Frontal cortex (tissue), 4 donors: ENCODE results near the gene SLC2A10. TPM values are rescaled to one million over a fixed set of nuclear protein-coding genes. Genes with fewer than 3 reads are reported as not detected.

Source experiments
- DNase-seq, 2 donors: peaks; one replicate each; pipeline ENCODE4 v3.0.0; 2012; ENCODE audit warnings: low spot score in 2 of 2
- FAIRE-seq: peaks from 2 replicates; lab custom pipeline; 2012; peaks lifted over from hg19 to GRCh38; lab: Jason Lieb, UNC
- total RNA-seq: library from RNA; depleted of rRNA; stranded (reverse); fragments of >200 nt; gene quantifications from one replicate; pipeline ENCODE4 v1.2.3, GENCODE V29; 2014
- donor health status: control.
- donor health status: control.
- donor health status: control.

SLC2A10 gene
- total RNA-seq, 1 donor from 2014 or later, result 3.7 TPM

DNA sequence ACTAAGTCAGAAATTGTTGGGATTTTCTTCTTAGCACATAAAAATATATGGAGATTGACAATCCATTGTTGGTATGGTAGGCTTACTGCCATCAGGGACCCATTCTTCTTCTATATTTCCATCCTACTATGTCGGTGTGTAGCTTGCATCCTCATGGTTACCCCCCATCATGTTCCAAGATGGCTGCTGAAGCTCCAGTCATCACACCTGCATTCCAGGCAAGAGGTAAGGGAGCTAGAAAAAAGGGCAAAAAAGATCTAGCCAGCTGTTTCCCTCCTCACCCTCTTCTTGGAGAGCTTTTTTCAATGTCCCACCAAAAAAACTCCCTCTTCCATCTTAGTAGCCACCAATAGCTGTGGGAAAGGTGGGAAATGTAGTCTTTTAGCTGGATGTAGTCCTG lies 13.6 kb downstream of the SLC2A10 start:
- no peak for DNase-seq
- no peak for FAIRE-seq

DNA sequence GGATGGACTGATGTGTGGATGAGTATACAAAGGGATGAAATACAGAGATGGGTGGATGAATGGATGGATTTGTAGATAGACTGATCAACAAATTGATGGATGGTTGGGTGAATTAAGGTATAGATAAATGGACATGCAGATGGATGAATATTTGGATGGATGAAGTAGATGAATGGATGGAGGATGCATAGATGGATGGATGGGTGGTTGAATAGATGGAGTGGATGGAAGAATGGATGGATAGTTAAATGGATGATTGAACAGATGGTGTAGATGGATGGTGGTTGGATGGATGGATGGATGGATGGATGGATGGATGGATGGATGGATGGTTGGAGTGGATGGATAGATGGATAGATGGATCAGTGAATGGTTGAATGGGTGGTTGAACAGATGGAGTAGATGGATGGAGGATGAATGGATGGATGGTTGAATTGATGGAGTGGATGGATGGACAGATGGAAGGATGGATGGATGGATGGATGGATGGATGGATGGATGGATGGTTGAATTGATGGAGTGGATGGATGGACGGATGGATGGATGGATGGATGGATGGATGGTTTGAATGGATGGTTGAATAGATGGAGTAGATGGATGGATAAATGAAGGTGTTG lies 15.0 kb downstream of the SLC2A10 start:
- FAIRE-seq (no peak), DNase-seq (no peak)

DNA sequence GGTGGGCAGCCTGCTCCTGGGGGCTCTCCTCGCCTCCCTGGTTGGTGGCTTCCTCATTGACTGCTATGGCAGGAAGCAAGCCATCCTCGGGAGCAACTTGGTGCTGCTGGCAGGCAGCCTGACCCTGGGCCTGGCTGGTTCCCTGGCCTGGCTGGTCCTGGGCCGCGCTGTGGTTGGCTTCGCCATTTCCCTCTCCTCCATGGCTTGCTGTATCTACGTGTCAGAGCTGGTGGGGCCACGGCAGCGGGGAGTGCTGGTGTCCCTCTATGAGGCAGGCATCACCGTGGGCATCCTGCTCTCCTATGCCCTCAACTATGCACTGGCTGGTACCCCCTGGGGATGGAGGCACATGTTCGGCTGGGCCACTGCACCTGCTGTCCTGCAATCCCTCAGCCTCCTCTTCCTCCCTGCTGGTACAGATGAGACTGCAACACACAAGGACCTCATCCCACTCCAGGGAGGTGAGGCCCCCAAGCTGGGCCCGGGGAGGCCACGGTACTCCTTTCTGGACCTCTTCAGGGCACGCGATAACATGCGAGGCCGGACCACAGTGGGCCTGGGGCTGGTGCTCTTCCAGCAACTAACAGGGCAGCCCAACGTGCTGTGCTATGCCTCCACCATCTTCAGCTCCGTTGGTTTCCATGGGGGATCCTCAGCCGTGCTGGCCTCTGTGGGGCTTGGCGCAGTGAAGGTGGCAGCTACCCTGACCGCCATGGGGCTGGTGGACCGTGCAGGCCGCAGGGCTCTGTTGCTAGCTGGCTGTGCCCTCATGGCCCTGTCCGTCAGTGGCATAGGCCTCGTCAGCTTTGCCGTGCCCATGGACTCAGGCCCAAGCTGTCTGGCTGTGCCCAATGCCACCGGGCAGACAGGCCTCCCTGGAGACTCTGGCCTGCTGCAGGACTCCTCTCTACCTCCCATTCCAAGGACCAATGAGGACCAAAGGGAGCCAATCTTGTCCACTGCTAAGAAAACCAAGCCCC lies 16.0 kb downstream of the SLC2A10 start:
- DNase-seq, result no peak
- FAIRE-seq, result no peak

DNA sequence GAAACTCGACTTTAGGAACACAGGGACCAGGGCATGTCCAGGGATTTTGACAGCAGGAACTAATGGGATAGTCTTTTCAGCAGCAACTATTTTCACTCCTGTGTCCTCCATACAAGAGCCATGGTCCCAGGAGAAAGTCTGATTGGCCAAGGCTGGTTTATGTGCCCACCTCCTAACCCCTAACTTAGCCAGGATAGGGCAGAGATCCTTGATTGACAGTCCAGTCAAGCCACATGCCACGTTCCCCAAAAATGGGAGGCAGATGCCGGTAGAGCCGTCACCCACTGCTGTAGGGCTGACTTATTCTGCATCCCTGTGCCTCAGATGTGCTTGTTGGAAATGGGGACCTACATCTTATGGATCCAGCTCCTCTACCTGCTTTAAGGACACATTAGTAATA lies 22.3 kb downstream of the SLC2A10 start:
- FAIRE-seq (no peak), DNase-seq (no peak)

DNA sequence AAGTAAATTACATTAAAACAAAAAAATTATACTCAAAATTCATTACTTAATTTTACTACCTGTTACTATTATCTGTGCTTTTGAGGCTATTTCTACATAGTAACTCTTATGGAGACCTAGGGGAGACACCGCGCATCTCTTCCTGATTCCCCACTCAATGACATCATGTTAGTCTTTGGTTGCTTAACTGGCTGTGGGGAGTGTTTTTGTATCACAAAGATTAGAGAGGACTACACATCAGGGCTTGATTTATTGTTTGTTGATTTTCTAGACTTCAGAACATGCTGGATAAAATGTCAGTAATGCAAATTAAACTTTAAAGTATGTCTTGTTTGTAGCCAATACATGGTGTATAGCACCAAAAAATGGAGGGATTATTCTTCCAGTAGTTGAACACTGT lies 26.0 kb downstream of the SLC2A10 start:
- no peak for FAIRE-seq

DNA sequence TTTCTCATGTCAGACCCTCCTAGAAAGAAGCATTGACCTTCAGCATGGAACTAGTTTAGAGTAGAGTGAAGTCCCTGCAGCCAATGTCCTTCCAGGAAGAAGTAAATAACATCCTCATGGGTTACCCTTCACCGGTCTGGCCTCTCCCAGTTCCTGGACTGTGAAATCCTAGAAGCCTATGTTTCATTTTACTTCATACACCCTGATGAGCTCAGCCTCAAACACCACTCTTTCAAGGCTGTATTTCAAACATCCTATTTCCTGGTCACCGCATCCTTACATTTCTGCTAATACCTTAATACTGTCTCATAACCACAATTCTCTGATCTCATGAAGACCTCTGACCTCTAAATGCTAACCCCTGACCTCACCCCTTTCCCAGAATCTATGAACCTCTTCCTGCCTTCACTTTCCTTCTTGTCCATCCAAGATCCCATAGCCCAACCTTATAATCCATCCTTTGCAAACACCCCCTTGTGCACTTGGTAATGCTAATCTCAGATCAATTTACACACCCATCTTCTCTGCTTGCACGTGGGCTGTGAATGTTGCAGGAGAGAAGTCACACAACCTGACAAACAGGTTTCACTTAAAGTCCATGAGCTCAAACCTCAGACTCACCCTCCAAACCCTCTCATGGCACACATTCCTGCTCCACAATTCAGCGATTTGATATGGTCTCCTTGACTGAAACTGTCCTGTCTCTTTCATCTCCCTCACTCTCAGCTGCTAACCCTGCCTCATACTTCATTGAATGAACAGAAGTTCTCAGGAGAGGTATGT lies 30.2 kb downstream of the SLC2A10 start:
- DNase-seq (no peak), FAIRE-seq (no peak)

More for the DNA sequence above, 26.0 kb downstream of the SLC2A10 start:
- DNase-seq, result no peak

DNA sequence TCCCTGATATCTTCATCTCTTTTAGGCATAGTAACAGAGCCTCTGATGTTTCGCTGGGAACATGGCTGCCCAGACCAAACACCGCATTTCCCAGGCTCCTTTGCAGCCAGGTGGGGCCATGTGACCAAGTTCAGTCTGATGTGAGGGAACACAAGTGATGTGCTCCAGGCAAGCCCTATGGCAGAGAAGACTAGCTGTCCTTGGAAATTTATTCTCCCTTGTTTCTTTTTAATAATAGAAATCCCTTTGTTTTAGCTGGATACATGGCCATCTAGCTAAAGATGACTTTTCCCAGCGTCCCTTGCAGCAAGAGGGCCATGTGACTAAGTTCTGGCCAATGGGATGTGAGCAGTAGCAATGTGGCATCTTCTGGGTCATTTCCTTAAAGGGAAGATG lies 30.8 kb downstream of the SLC2A10 start:
- FAIRE-seq (no peak), DNase-seq (no peak)

DNA sequence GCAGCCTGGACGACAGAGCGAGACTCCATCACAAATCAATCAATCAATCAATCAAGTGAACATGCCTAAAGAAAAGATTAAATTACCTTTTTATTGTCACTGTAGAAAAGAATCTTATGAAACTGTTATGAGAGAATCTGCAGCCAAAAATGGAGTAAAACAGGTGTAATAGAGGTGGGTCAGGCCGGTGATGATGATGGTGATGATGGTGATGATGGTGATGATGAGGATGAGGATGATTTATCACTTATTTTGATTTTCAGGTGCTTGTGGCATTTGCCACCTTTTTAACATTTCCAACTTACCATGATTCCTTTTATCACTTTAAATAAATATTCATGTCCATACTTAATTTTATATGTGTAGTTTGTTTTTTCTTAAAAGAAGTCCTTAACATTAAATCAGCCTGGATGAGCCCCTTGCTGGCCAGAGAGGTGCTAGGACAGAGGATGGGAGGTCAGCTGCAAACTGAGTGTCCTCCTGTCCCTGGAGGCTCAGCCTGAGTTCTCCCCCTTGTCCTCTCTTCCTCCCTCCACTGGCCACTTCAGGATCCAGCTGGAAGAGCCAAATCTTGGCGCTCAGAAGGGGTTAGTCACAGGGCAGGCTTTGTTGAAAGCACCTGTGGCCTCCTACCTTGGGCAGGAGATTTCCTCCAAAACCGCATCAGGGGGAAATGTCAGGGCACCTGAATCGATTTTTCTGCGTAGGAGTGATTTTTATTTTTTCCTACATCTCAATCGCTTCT lies 32.6 kb downstream of the SLC2A10 start:
- no peak for DNase-seq
- no peak for FAIRE-seq

DNA sequence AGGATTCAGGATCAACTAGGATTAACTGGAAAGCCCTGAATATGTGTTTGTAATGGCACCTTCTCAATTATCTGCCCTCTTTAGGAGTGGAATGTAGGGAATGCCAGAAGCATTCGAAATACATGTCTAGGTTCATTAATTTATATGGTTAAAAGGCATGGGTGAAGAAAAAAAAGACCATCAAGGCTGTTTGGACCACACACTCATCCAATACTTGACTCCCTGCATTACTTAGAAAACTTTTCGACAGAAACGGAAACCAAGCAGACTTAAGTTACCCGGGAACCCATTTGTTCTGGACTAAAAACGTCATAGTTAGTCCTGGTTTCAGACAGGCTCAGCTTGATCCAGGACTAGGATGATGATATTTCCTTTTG lies 33.2 kb downstream of the SLC2A10 start:
- DNase-seq, result no peak
- FAIRE-seq, result no peak

DNA sequence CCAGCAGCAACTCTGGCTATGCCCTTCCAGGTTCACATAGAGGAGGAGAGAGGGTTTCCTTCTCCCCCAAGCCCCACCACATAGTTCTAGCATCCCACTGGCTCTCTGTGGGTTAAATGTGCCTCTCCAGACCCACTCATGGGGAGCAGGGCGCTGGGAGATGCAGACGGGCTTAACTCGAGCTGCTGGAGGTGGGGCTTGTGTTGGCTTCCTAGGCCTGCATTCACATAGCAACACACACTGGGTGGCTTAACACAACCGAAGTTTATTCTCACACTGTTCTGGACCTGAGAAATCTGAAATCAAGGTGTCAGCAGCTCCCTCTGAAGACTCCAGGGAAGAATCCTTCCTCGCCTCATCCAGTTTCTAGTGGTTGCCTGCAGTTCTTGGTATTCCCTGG lies 33.6 kb downstream of the SLC2A10 start:
- FAIRE-seq, result no peak
- DNase-seq, result no peak

DNA sequence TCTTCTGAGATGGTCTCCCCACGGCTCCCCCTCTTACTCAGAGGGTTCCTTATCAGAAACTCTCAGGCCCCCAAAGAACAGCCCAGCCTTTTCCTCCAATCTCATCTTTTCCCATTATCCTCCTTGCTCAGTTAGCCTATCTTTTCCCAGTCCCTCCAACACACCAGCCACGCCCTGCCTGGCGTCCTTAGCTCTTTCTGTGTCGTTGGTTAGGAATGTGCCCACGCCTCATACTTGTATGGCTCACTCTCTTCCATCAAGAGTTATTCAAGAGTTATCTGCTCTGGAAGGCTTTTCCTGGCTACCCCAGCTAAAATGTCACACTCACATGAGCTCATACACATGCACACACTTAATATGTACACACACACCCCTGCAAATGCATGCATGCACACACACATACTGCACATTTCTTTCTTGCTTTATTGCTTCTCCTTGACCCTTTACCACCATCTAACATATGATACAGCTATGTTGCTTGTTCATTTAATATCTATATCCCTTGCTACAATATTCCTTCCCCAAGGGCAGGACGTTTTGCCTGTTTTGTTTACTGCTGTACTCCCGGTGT lies 37.6 kb downstream of the SLC2A10 start:
- FAIRE-seq (no peak), DNase-seq (no peak)

DNA sequence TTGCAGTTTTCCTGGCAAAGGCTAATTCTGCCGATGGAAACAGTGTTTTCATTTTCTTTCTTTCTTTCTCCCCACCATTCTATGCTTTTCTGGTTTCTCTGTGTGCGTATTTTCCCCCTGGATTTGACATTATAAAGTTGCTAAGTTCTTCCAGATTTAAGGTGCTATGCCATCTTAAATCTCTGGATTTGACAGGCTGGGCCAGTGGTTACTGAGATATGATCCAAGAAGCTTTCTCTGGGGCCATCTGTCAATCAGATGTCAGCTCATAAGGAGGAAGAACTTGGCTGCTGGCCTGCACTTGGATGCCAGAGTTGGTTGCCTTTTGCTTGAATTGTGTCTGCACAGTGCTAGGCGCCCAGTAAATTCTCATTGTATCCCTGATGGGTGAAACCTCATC lies 39.7 kb downstream of the SLC2A10 start:
- DNase-seq, result no peak
- no peak for FAIRE-seq

DNA sequence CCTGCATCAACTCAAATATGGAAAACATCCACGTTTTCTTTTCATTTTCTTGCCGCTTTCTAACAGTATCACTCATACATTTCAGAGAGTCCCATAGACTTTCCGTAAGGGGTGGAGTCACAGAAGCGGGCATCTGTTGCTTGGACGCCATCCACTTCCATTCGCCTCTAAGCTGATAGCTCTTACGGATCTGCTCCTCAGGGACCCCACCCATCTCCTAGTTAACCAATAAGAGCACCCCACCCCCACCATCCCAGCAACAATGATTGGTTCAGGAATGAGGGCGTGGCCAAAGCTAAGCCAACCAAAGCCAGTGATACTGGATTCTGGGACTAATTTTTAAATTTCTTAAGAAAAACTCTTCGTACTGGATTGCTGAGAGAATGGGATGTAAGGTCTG lies 42.4 kb downstream of the SLC2A10 start:
- no peak for FAIRE-seq
- DNase-seq, result peak in 1 of 2 donors; percentile 25

DNA sequence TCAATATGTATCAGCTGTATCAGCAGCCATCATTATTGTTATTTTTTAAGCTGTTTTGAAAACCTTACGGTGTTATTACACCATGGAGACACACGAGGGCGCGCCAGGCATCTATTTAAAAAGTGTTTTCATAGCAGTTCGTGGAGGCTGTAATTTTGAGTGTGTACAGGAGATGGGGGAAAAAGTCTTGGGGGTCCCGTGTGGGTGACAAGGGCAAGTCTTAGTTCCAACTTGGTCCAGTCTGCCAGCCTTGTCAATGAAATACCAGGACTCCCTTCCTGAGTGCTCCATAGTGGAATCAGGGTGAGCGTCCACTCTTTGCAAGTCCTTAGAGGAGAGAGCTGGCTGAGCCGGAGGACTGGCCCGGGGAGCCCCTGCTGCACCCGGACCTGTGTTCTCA lies 43.3 kb downstream of the SLC2A10 start:
- DNase-seq (peak; percentile 12 to 51), FAIRE-seq (no peak)

DNA sequence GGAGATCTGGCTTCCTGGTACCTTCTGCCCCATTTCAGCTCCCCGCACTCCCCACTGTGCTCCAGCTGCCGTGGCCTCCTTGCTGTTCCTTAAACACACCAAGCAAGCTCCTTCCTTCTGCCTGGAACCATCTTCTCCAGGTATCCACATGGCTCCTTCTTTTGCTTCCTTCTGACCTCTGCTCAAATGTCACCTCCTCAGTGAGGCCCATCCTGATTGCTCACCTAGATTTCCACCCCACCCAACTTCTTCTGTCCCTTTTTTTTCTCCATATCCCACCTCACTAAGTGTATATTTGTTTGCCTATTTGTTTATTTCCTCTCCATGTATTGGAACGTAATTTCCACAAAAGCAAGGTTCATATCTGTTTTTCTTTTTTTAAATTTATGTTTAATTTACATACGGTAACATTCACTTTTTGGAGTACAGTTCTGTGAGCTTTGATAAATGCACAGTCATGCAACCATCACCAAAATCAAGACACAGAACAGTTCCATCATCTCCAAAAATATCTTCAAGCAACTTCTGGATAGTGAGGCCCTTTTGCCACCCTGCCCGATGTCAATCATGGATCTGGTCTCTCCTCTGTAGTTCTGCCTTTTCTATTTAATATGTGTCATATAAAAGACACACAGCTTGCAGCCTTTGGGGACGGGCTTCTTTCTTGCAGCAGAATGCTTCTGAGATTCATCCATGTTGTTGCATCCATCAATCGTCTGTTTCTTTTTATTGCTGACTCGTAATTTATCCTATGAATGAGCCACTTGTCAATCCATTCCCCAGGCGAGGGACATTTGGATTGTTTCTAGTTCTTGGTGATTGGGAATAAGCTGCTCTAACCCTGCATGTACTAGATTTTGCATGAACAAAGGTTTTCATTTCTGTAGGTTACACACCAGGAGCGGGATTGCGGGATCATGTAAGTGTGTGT lies 46.3 kb downstream of the SLC2A10 start:
- FAIRE-seq, result no peak
- no peak for DNase-seq

DNA sequence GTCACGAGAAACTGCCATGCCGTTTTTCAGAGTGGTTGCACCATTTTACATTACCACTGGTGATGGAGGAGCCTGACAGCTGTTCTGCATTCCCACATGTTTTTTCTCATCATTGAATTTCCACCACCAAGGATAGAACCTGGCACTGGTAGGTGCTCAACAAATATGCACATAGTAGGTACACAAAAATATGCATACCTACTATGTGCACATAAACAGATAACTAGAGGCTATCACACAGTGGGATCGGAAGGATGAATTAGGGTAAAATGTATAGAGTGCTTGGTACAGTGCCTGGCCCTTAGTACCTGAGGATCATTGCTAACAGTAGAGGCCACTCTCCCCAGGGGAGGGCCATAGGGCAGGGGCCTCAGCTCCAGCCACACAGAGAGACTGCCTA lies 47.0 kb downstream of the SLC2A10 start:
- FAIRE-seq (no peak), DNase-seq (no peak)

DNA sequence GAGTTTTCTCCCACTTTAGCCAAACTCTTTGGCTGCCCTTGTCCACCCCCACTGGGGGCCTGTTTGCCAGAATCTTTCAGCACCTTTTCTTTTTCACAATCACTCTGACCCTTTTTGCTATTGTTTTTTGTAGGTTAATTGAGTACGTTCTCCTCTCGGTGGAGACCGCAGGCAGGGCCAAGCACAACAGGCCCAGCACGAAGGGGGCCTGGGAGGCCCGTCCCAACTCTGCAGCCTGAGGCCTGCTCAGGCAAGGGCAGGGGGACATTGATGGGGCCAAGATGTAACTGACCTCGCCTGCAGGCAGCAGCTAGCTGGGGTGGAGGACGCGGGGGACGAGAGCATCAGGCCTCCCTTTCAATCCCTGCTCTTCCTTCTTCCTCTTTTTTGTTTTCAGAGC lies 47.7 kb downstream of the SLC2A10 start:
- no peak for DNase-seq
- FAIRE-seq, result no peak
